Measurements from ENCODE around the gene CDH4.

- TF ChIP-seq CTCF (IDR thresholded peaks at IDR 0.05) (no peak), POLR2A (IDR thresholded peaks at IDR 0.05) (no peak), EP300 (IDR thresholded peaks at IDR 0.05) (no peak), POLR2AphosphoS5 (IDR thresholded peaks at IDR 0.05) (no peak)
These were observed 88.1 kb downstream of the CDH4 start for GRCh38 chr20:61340157-61340556.
